Measurements from ENCODE around the gene BCL7C.
A peak's percentile ranks its signal among the peaks of the same experiment; 100 is the strongest.

Gene BCL7C

GRCh38 chr16:30922420-30922959, 28.6 kb upstream of the BCL7C start:
- peak; percentile 98 for DNase-seq (ENCODE audit: low read depth)

- peak; percentile 42 for DNase-seq (ENCODE audit: low read depth)
Measured at GRCh38 chr16:30921748-30922419, 28.0 kb upstream of the BCL7C start.

- DNase-seq (ENCODE audit: low read depth) = no peak
Measured at GRCh38 chr16:30921459-30921747, 27.5 kb upstream of the BCL7C start.

- no peak for DNase-seq (ENCODE audit: low read depth)
Measured at GRCh38 chr16:30920891-30921290, 27.0 kb upstream of the BCL7C start.

GRCh38 chr16:30918614-30919013, 24.7 kb upstream of the BCL7C start:
- DNase-seq (ENCODE audit: low read depth) = no peak

- no peak for DNase-seq (ENCODE audit: low read depth)
Measured at GRCh38 chr16:30914830-30915229, 21.0 kb upstream of the BCL7C start.

- DNase-seq (ENCODE audit: low read depth) = no peak
Measured at GRCh38 chr16:30912794-30913412, 19.0 kb upstream of the BCL7C start.

GRCh38 chr16:30910427-30911029, 16.7 kb upstream of the BCL7C start:
- DNase-seq (ENCODE audit: low read depth) = no peak

- DNase-seq (ENCODE audit: low read depth) = no peak
Measured at GRCh38 chr16:30907064-30907463, 13.2 kb upstream of the BCL7C start.

- no peak for DNase-seq (ENCODE audit: low read depth)
Measured at GRCh38 chr16:30904114-30904780, 10.4 kb upstream of the BCL7C start.

GRCh38 chr16:30903596-30903995, 9.7 kb upstream of the BCL7C start:
- DNase-seq (ENCODE audit: low read depth) = no peak

GRCh38 chr16:30903002-30903401, 9.1 kb upstream of the BCL7C start:
- no peak for DNase-seq (ENCODE audit: low read depth)

GRCh38 chr16:30902029-30902972, 8.4 kb upstream of the BCL7C start:
- DNase-seq (ENCODE audit: low read depth) = no peak

GRCh38 chr16:30901201-30902028, 7.5 kb upstream of the BCL7C start:
- no peak for DNase-seq (ENCODE audit: low read depth)

- DNase-seq (ENCODE audit: low read depth) = no peak
Measured at GRCh38 chr16:30900588-30900987, 6.7 kb upstream of the BCL7C start.

- no peak for DNase-seq (ENCODE audit: low read depth)
Measured at GRCh38 chr16:30899794-30900193, 5.9 kb upstream of the BCL7C start.

- peak; percentile 72 for DNase-seq (ENCODE audit: low read depth)
Measured at GRCh38 chr16:30896889-30897733, 3.2 kb upstream of the BCL7C start.

GRCh38 chr16:30896261-30896888, 2.5 kb upstream of the BCL7C start, which contains the start of gene CTF1:
TSS of gene CTF1 (plus strand) at chr16:30896614. CDS start at chr16:30896644, 30 bp downstream.
- DNase-seq (ENCODE audit: low read depth) = peak; percentile 70

- DNase-seq (ENCODE audit: low read depth) = no peak
Measured at GRCh38 chr16:30895627-30896260, 1.9 kb upstream of the BCL7C start.
